Fibroblast of mammary gland (primary cell): Measurements from ENCODE around the gene LIMS1.
"Not testable (repeated sequence)": the region's sequence is repeated elsewhere in the genome, so short reads cannot be mapped to it uniquely, and the experiment has no call there.

ENCODE experiments used
- DNase-seq: peaks from one replicate; pipeline ENCODE4 v3.0.0-alpha.2; 2010; ENCODE audit warnings: low read depth
- H3K4me3 ChIP-seq: 2 replicates; pipeline ENCODE4 v1.5.1; 2011; ENCODE audit warnings: low read depth, mild to moderate bottlenecking, low read length, moderate library complexity; ENCODE audit not compliant: control insufficient read depth
- CTCF ChIP-seq: conservative IDR thresholded peaks from 2 replicates; pipeline ENCODE4 v1.5.1; 2011; ENCODE audit warnings: low read depth, low read length, inconsistent platforms; ENCODE audit not compliant: control insufficient read depth, insufficient read depth

Gene LIMS1

DNA sequence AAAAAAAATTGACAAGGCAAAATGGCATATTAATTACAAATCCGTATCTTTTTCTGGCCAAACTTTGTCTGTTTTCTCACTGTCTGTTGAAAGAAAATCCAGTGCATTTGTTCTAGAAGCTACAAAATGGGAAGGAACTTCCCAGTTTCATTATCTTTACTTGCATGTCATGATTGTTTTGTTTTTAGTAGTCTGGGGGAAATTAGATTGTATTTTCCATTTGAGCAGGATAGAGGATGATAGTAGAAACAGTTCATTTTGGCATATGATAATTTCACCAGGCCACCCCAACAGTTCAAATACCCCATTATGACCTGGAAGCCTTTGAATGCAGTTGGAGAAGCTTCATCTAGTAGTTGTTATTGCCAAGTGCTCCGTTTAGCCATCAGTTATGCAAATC is 107.5 kb downstream of the LIMS1 start:
- H3K4me3 ChIP-seq = no peak overlapping the region
- no peak for DNase-seq
- no peak for TF ChIP-seq CTCF

- H3K4me3 ChIP-seq = no peak overlapping the region
- TF ChIP-seq CTCF = no peak
- DNase-seq = no peak
Measured at GRCh38 chr2:108643261-108643849, 109.1 kb downstream of the LIMS1 start.

- not testable (repeated sequence) for H3K4me3 ChIP-seq, DNase-seq
Measured at GRCh38 chr2:108643862-108644261, 109.6 kb downstream of the LIMS1 start.

DNA sequence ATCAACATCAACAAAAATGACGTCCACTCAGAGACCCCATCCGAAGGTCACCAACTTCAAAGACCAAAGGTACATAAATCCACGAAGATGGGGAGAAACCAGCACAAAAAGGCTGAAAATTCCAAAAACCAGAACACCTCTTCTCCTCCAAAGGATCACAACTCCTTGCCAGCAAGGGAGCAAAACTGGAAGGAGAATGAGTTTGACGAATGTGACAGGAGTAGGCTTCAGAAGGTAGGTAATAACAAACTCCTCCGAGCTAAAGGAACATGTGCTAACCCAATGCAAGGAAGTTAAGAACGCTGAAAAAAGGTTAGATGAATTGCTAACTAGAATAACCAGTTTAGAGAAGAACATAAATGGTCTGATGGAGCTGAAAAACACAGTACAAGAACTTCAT is 110.2 kb downstream of the LIMS1 start:
- DNase-seq, H3K4me3 ChIP-seq: not testable (repeated sequence)

GRCh38 chr2:108648796-108649195 is 114.5 kb downstream of the LIMS1 start:
- peak; percentile 51 for DNase-seq
- H3K4me3 ChIP-seq = not testable (repeated sequence)

DNA sequence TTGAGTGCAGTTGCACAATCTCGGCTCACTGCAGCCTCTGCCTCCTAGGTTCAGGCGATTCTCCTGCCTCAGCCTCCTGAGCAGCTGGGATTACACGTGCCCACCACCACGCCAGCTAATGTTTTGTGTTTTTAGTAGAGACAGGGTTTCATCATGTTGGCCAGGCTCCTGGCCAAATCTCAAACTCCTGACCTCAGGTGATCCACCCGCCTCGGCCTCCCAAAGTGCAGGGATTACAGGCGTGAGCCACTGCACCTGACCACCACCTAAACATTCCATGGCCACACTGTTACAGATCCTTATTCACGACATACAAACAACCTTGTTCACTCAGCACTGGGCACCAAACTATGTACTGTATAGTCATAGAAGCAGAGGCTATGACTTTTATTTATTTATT is 116.2 kb downstream of the LIMS1 start:
- DNase-seq, H3K4me3 ChIP-seq: not testable (repeated sequence)

GRCh38 chr2:108651468-108651867 is 117.2 kb downstream of the LIMS1 start:
- H3K4me3 ChIP-seq, DNase-seq: not testable (repeated sequence)

DNA sequence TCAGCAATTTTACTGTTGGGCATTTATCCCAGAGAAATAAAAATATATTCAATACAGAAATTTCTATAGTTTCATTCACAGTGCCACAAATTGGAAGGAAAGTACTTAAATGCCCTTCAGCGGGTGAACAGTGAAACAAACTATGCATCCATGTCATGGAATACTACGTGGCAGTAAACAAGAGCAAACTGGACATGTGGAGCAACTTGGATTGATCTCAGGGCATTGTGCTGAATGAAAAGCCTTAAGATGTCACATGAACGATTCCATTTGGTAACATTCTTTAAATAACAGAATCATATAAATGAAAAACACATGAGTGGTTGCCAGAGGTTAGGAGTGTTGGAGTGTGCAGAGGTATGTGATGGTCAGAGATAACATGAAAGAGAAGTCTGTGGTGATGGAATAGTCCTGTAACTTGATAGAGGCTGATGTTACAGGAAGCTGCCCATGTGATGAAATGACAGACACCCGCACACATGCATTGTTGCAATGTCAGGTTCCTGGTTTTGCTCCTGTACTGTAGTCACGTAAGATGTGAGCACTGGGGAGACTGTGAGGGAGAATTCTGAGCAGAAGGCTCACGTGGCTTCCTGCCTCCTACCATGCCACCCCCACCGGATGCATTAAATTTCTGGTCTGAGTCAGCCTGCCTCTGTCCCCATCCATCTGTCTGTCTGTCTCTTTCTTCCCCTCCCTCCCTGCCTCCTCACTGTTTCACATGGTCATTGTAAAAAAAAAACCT is 118.1 kb downstream of the LIMS1 start:
- peak; percentile 95 for DNase-seq

DNA sequence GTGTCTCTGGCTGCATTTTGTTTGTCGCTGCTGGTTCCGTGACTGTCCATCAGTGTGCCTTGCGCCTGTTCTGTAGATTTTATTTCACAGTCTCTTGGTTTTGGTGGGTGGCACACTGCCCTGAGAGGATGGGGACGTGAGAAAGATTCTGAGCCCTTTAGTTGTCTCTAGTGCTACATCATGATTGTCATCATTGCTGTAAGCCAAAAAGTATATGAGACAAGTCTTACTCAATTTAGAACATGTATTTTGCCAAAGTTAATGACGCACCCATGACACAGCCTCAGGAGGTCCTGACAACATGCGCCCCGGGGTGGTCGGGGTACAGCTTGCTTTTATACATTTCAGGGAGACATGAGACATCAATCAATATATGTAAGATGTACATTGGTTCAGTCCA is 119.2 kb downstream of the LIMS1 start:
- peak; percentile 89 for DNase-seq
- H3K4me3 ChIP-seq = not testable (repeated sequence)

More for the DNA sequence above, 118.1 kb downstream of the LIMS1 start:
- not testable (repeated sequence) for H3K4me3 ChIP-seq

- DNase-seq = peak; percentile 57
- H3K4me3 ChIP-seq = not testable (repeated sequence)
Measured at GRCh38 chr2:108653849-108654248, 119.6 kb downstream of the LIMS1 start.

GRCh38 chr2:108654521-108655125 is 120.4 kb downstream of the LIMS1 start:
- H3K4me3 ChIP-seq = peak overlapping the region; percentile 13
- peak; percentile 85 for DNase-seq

- DNase-seq, H3K4me3 ChIP-seq: not testable (repeated sequence)
Measured at GRCh38 chr2:108655270-108655669, 121.0 kb downstream of the LIMS1 start.

DNA sequence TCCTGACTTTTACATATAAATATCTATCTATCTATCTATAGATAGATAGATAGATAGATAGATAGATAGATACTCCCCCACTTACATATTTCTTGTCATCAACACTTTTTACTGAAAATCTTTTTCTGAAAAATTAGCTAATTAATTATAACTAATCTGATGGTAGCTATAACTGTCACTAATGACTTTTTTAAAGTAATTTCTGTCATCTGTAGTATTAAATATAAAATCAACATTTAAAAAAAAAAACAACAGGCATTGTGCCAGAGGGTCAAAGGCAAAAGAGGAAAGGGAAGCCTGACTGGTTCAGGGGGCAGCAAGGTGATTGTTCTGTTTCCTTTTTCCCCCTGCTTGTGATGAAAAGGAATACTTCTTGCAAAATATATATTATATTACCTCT is 122.0 kb downstream of the LIMS1 start:
- H3K4me3 ChIP-seq, DNase-seq: not testable (repeated sequence)

GRCh38 chr2:108657517-108657916 is 123.2 kb downstream of the LIMS1 start:
- H3K4me3 ChIP-seq, DNase-seq: not testable (repeated sequence)

- not testable (repeated sequence) for DNase-seq, H3K4me3 ChIP-seq
Measured at GRCh38 chr2:108658553-108658952, 124.3 kb downstream of the LIMS1 start.

DNA sequence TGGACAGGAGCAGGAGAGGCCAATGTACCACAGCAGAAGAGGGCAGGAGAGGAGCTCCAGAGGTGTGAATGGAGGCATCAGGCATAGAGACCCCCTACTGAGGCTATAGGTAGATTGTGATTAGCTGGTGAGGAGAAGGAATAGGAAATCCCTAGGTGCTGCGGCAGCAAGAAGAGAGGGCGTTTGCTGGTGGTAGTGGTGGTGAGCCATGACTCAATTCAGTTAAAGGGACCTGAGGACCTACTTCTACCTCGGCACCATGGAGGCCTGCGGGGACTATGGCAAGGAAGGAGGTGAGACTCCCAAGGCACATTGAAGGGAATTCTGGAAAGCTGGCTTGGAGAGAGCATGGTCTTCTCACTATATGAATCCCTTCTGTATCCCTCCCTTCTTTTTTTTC is 127.2 kb downstream of the LIMS1 start:
- not testable (repeated sequence) for DNase-seq, H3K4me3 ChIP-seq

- not testable (repeated sequence) for H3K4me3 ChIP-seq
- DNase-seq = peak; percentile 87
Measured at GRCh38 chr2:108662207-108662612, 127.9 kb downstream of the LIMS1 start.
